Central memory CD4-positive, alpha-beta T cell (primary cell): ENCODE data around the gene DENND2C.
A peak's percentile ranks its signal among the peaks of the same experiment; 100 is the strongest.

ENCODE experiments used
- DNase-seq: peaks from one replicate; pipeline ENCODE4 v3.0.0; 2022

Gene DENND2C

GRCh38 chr1:114671939-114672275, 2.1 kb upstream of the DENND2C start:
- DNase-seq, result no peak

- DNase-seq, result peak; percentile 10
Measured at GRCh38 chr1:114671011-114671938, 1.4 kb upstream of the DENND2C start.

- DNase-seq, result peak; percentile 71
Measured at GRCh38 chr1:114670083-114671010, 498 bp upstream of the DENND2C start.

- DNase-seq, result no peak
Measured at GRCh38 chr1:114668784-114669561, 876 bp downstream of the DENND2C start.

- DNase-seq, result no peak
Measured at GRCh38 chr1:114668373-114668772, 1.5 kb downstream of the DENND2C start.

- no peak for DNase-seq
Measured at GRCh38 chr1:114666954-114667353, 2.9 kb downstream of the DENND2C start.

- no peak for DNase-seq
Measured at GRCh38 chr1:114660238-114660637, 9.6 kb downstream of the DENND2C start.

- no peak for DNase-seq
Measured at GRCh38 chr1:114651893-114652292, 18.0 kb downstream of the DENND2C start.

GRCh38 chr1:114648503-114648902, 21.3 kb downstream of the DENND2C start:
- no peak for DNase-seq

- no peak for DNase-seq
Measured at GRCh38 chr1:114641377-114641776, 28.5 kb downstream of the DENND2C start.

GRCh38 chr1:114638910-114639309, 30.9 kb downstream of the DENND2C start:
- DNase-seq, result no peak

- no peak for DNase-seq
Measured at GRCh38 chr1:114632427-114632826, 37.4 kb downstream of the DENND2C start.

GRCh38 chr1:114627107-114627506, 42.7 kb downstream of the DENND2C start:
- no peak for DNase-seq

- DNase-seq, result no peak
Measured at GRCh38 chr1:114623364-114623763, 46.5 kb downstream of the DENND2C start.

- no peak for DNase-seq
Measured at GRCh38 chr1:114620419-114620818, 49.4 kb downstream of the DENND2C start.

- no peak for DNase-seq
Measured at GRCh38 chr1:114618606-114619005, 51.2 kb downstream of the DENND2C start.

GRCh38 chr1:114610546-114611245, 59.2 kb downstream of the DENND2C start:
- no peak for DNase-seq

- no peak for DNase-seq
Measured at GRCh38 chr1:114609826-114610225, 60.0 kb downstream of the DENND2C start.

GRCh38 chr1:114609026-114609425, 60.8 kb downstream of the DENND2C start:
- no peak for DNase-seq

GRCh38 chr1:114607223-114607622, 62.6 kb downstream of the DENND2C start:
- no peak for DNase-seq

- no peak for DNase-seq
Measured at GRCh38 chr1:114597949-114598348, 71.9 kb downstream of the DENND2C start.

- DNase-seq, result no peak
Measured at GRCh38 chr1:114595602-114596001, 74.2 kb downstream of the DENND2C start.
